ENCODE data around the gene SVEP1. TPM values are rescaled to one million over a fixed set of nuclear protein-coding genes. Genes with fewer than 3 reads are reported as not detected.

The SVEP1 gene
- total RNA-seq, 4 donors from 2014 or later: 0.99 to 31.7 (median 7.9) TPM

- peaks cover 0 to 4% (median 0%) of the 10 kb centered on the region in 3 donors for H3K4me1 ChIP-seq
- peaks cover 0 to 35% (median 0%) of the 10 kb centered on the region in 4 donors for H3K27me3 ChIP-seq
- no peak overlapping the region for H3K4me3 ChIP-seq
- no peaks in the 10 kb centered on the region for H3K9me3 ChIP-seq
- TF ChIP-seq CTCF (IDR thresholded peaks at IDR 0.05): no peak
- no peak for TF ChIP-seq POLR2A (IDR thresholded peaks at IDR 0.05)
- WGBS, 2 donors: 62 to 70% methylated on average over 6 of the region's 6 CpGs
- no peaks in the 10 kb centered on the region for H3K36me3 ChIP-seq
- intact Hi-C loops (cut with DNase I): no loop called here
- no peak overlapping the region for H3K27ac ChIP-seq
- DNase-seq: no peak
Observed at GRCh38 chr9:110573305-110573704, 6.2 kb downstream of the SVEP1 start.

- Histone ChIP-seq H3K4me3 (no peak overlapping the region), H3K9me3 (no peaks in the 10 kb centered on the region), H3K27ac (no peak overlapping the region), H3K27me3 (peaks cover 0 to 22% (median 0%) of the 10 kb centered on the region in 4 donors), H3K4me1 (peaks cover 0 to 4% (median 0%) of the 10 kb centered on the region in 3 donors), H3K36me3 (no peaks in the 10 kb centered on the region)
- TF ChIP-seq POLR2A (IDR thresholded peaks at IDR 0.05): no peak
- no peak for TF ChIP-seq CTCF (IDR thresholded peaks at IDR 0.05)
- DNase-seq: no peak
- intact Hi-C loops (cut with DNase I): no loop called here
- 61 to 86% methylated on average over 2 of the region's 2 CpGs for WGBS, 2 donors
Observed at GRCh38 chr9:110571801-110572483, 7.6 kb downstream of the SVEP1 start.

DNA sequence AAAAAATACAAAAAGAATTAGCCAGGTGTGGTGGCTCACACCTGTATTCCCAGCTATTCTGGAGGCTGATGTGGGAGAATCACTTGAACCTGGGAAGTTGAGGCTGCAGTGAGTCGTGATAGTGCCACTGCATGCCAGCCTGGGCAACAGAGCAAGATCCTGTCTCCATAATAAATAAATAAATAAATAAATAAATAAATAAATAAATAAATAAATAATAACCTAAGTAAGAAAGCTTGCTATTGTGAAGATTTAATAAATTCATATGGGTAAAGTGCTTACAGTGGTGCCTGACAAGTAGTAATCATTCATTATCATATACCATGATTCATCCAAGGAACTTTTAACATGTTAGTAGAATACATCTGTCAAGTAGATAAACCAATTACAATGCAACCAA, 13.4 kb downstream of the SVEP1 start:
- no peak for TF ChIP-seq POLR2A (IDR thresholded peaks at IDR 0.05)
- TF ChIP-seq CTCF (IDR thresholded peaks at IDR 0.05): no peak
- intact Hi-C loops (cut with DNase I): no loop called here
- Histone ChIP-seq H3K4me1 (no peaks in the 10 kb centered on the region), H3K4me3 (no peak overlapping the region), H3K27me3 (no peaks in the 10 kb centered on the region), H3K36me3 (no peaks in the 10 kb centered on the region), H3K9me3 (no peaks in the 10 kb centered on the region), H3K27ac (no peak overlapping the region)
- DNase-seq: no peak
- 53 to 79% methylated on average over 1 of the region's 1 CpG for WGBS, 2 donors

DNA sequence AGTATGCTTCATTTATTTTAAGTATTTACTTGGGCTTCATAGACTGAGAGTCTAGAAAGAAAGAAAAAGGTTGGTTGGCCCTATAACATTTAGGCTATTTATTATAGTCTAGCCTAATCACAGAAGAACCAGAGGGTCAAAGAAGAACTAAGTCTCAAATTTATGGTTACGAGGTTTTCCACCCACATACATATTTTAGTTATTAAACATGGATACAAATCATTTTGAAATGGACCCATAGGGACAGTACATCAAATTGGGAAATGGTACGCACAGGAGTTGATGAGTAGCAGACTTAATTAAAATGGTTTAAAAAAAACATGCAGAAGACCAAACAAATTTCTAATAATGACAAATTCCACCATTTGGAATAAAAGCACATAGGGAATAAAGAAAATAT, 17.7 kb downstream of the SVEP1 start:
- H3K9me3 ChIP-seq: no peaks in the 10 kb centered on the region
- 67 to 75% methylated on average over 2 of the region's 2 CpGs for WGBS, 2 donors
- H3K27ac ChIP-seq: no peak overlapping the region
- H3K4me1 ChIP-seq: no peaks in the 10 kb centered on the region
- no peaks in the 10 kb centered on the region for H3K36me3 ChIP-seq
- no peak overlapping the region for H3K4me3 ChIP-seq
- no peak for TF ChIP-seq POLR2A (IDR thresholded peaks at IDR 0.05)
- TF ChIP-seq CTCF (IDR thresholded peaks at IDR 0.05): no peak
- intact Hi-C loops (cut with DNase I): no loop called here
- no peaks in the 10 kb centered on the region for H3K27me3 ChIP-seq
- no peak for DNase-seq

DNA sequence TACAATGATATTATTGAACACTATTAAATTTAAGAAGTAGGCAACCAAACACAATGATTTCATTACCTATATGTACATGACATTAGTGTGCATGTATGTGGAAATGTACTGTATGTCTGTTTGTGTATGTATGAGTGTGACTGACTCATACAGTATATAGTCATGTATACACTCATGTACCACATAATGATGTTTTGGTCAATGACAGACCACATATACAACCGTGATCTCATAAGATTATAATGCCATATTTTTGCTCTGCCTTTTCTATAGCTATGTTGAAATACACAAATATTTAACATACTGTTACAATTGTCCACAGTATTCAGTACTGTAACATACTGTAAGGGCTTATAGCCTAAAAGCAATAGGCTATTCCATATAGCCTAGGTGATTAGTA, 19.7 kb downstream of the SVEP1 start:
- H3K4me1 ChIP-seq: peaks cover 0 to 6% (median 0%) of the 10 kb centered on the region in 3 donors
- TF ChIP-seq POLR2A (IDR thresholded peaks at IDR 0.05): no peak
- TF ChIP-seq CTCF (IDR thresholded peaks at IDR 0.05): no peak
- WGBS, 2 donors: 55 to 65% methylated on average over 1 of the region's 1 CpG
- H3K9me3 ChIP-seq: no peaks in the 10 kb centered on the region
- no peaks in the 10 kb centered on the region for H3K27me3 ChIP-seq
- intact Hi-C loops (cut with DNase I): no loop called here
- no peak overlapping the region for H3K4me3 ChIP-seq
- no peak for DNase-seq
- H3K36me3 ChIP-seq: no peaks in the 10 kb centered on the region
- no peak overlapping the region for H3K27ac ChIP-seq
